Fibroblast of skin of right biceps (primary cell): Measurements from ENCODE around the gene RMND5B.
"Not testable (repeated sequence)": the region's sequence is repeated elsewhere in the genome, so short reads cannot be mapped to it uniquely, and the experiment has no call there.

Source experiments
- DNase-seq: peaks from one replicate; pipeline ENCODE4 v3.0.0-alpha.2; 2013

Gene RMND5B

GRCh38 chr5:178130576-178131445, at the start of gene RMND5B:
Gene RMND5B, plus strand, starts transcription at chr5:178131014. Its CDS starts 7,106 bp downstream, at chr5:178138120.
- DNase-seq = peak; percentile 81

DNA sequence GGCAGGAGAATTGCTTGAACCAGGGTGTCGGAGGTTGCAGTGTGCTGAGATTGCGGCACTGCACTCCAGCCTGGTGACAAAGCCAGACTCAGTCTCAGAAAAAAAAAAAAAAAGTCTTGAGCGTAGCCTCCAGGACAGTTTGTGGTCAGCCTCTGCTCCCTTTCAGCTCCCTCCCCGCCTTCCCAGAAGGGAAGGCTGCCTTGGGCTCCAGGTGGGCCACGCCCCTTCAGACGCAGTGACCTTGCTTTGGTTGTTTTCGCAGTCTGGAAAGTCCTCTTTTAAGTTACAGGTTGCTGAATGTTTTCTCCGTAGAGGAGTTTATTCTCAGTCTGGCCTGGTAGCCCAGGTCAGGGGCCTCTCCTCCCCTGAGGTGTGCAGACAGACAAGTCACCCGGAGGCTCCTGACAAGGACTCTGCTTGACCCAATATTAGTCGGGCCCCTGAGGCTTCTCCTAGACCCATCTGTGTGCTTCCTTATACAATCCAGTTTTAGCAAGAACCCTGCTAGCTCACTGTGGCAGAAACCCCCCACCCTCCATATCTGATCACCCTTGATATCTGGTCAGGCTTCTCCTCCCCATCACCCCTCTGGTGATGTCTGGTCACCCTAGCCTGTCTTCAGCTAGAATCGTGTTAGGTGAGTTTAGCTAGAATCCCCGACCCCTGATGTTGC, 49.1 kb upstream of the RMND5B start:
- DNase-seq = no peak

DNA sequence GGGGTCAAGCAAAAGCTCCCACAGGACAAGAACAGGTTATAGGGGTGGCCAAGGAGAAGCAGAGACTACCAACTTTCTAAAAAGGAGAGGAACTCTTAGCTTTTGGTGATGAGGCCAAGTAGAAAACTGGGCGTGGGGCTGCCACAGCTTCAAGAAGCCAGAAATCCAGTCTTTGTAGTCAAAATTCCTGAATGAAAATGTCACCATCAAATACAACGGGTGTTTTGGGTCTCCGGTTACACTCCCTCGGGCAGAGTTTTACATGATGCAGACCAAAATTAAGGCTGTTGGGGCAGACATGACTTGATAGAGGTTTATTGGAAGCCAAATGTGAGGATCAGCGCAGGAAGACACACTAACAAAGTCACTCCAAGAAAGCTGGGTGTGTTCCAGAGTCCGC, 46.9 kb upstream of the RMND5B start:
- no peak for DNase-seq

GRCh38 chr5:178085316-178085715, 45.5 kb upstream of the RMND5B start:
- no peak for DNase-seq

GRCh38 chr5:178086266-178086665, 44.5 kb upstream of the RMND5B start:
- no peak for DNase-seq

GRCh38 chr5:178087199-178087598, 43.6 kb upstream of the RMND5B start:
- not testable (repeated sequence) for DNase-seq

GRCh38 chr5:178090856-178091255, 40.0 kb upstream of the RMND5B start:
- no peak for DNase-seq

DNA sequence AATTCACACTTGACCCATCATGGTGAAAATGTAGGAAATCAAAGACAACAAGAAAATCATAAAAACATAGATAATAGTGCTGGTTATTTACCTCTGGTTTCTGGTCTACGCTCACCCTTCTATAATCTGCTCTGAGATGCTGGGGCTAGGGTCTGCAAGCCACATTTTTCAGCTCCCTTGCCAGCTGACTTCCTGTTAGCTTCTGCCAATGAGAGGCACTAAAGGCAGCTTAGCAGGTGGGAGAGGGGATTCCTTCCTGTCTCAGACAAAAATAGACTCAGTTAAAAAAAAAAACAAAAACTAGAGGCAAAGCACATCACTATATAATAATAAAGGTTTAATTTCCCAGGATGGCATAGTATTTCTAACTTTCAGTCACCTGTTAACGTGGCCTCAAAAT, 37.7 kb upstream of the RMND5B start:
- DNase-seq = no peak

GRCh38 chr5:178094345-178094744, 36.5 kb upstream of the RMND5B start:
- DNase-seq = no peak

- no peak for DNase-seq
These were observed 32.1 kb upstream of the RMND5B start for GRCh38 chr5:178098685-178099084.

DNA sequence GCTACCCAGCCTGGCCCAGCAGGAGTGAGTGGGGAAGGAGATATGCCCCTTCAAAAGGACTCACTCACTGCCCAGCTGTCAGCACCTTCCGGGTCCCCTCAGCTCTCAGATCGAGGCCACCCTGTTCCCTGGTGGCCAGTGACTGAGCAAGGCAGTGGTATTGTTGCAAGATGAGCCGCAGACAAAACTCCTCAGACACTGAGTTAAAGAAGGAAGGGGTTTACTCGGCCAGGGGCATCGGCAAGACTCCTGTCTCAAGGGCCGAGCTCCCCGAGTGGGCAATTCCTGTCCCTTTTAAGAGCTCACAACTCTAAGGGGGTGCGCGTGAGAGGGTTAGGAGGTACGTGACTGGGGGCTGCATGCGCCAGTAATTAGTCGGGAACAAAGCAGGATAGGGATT, 27.2 kb upstream of the RMND5B start:
- no peak for DNase-seq

DNA sequence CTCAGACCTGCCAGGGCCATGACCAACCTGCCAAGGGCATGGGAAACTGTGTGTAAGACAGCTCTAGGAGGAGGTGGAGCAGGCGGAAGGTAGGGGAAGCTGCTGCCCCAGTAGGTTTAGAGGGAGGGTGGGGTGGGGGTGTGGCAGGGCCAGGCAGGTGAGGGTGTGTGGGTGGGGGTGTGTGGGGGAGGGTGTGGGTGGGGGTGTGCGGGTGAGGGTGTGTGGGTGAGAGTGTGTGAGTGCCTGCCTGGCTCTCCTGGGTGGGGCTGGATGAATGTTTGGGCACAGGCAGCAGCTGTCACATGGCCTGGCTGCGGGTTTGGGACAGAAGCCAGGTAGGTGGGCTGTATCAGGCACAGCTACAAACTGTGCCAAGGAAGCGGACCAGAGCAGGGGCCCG, 26.3 kb upstream of the RMND5B start:
- DNase-seq = no peak

GRCh38 chr5:178106086-178106485, 24.7 kb upstream of the RMND5B start:
- DNase-seq = no peak

DNA sequence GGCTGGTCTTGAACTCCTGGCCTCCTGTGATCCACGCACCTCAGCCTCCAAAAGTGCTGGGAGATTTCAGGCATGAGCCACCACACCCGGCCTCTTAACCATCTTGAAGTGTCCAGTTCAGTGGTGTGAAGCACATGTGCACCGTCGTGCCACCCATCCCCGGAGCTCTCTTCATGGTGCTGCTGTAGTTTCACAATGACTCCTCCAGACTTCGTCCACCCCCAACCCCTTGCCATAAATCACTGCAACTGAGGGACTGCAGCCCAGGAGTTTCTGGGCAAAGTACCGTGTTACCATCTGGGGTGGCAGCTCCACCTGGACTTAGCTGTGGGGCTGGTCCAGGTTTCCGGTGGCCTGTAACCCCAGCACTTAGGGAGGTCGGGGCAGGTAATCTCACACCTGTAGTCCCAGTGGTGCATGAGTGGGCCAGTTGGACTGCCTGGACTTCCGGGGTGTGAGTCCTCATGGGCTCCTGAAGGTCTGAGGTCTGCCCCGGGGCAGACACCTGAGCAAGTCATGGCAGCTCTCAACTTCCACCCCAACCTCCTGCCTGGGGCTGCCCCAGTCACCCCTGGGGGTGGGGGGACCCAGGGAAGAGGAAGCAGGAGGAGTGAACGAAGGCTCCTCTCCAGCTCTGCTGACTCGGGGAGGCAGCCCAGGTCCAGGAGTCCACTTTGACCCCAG, 24.1 kb upstream of the RMND5B start:
- no peak for DNase-seq

DNA sequence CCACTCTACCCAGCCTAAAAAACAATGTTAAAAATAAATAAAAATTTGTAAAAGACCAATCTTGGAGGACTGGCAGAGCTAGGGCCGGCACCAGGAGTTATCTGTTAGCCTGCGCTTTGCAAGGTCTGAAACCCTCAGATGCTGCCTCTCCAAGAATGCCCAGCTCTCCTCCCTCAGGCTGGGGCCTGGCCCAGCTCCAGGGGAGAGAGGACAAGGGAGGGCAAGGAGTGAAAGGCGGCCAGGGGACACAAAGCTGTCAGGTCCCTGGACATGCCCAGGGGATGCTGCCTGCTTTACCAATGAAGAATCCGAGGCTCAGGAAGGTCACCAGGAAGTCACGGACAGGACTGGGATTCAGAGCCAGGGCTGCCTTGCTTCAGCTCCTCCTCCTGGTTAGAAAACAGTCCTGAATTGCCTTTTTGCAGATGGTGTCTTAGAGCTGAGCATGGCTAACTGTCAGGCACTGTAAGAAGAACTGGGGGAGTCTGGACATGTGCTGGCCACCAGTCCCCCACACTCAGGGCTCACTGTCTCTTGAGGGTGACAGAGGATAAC, 23.0 kb upstream of the RMND5B start:
- no peak for DNase-seq

DNA sequence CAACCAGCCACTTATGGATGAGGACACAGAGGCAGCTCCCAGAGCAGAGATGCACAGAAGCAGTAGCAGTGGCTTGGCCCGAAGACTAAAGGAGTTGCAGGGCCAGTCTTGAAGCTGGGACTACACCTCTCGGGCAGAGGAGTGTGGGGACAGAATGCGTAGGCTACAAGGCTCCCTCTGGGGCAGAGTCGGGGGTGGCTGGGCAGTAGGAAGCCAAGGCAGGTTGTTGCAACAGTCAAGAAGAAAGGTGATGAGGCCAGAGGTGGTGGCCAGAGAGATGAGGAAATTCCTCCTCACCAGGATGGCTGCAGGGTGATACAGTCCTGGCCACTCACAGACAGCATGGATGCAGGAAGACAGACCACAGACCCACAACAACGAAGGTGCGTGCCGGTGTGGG, 22.4 kb upstream of the RMND5B start:
- no peak for DNase-seq

DNA sequence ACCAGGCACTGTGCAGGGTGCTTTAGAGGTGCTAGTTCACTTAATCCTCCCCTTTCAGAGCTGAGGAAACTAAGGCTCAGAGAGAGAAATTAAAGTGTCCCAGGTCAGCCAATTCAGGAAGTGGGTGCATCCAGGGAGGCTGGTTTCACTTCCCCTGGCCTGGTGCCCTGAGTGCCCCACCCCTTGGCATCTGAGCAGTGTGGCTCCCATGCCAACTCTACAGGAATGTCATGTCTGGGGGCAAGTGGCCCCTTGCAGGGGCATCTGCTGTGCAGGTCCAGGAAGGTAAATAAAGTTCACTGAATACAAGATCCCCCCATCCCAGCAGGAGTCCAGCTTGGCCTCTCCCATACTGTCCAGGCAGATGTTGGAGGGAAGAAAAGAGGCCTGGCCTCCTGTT, 21.8 kb upstream of the RMND5B start:
- no peak for DNase-seq

DNA sequence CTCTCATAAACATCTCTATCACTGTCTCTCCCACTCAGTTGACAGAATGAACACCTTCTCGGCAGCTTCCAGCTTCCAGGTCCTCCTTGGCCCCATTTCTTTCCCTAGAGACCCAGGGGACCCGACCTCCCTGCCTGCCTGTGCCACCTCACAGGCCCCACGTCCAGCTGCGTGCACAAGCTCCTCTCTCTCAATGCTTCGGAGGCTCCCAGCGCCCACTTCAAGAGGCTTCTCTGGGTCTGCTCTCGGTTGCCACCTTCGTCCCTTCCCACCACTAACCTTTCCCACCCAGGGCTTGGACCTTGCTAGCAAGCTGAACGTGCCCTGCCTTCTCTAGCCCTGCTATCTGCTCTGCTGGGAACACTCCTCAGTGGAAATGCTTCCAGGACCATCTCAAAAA, 20.3 kb upstream of the RMND5B start:
- DNase-seq = no peak

DNA sequence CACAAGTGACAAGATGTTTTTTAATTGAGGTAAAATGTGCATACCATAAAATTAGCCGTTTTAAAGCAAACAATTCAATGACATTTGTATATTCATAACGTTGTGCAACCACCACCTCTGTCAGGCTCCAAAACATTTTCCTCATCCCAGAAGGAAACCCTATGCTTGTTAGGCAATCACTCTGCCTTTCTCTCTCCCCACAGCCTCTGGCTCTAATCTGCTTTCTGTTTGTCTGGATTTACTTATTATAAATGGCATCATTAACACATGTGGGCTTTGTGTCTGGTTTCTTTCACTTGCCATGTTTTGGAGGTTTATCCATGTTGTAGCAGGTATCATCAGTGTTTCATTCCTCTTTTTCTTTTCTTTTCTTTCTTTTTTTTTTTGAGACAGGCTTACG, 18.9 kb upstream of the RMND5B start:
- peak; percentile 6 for DNase-seq

DNA sequence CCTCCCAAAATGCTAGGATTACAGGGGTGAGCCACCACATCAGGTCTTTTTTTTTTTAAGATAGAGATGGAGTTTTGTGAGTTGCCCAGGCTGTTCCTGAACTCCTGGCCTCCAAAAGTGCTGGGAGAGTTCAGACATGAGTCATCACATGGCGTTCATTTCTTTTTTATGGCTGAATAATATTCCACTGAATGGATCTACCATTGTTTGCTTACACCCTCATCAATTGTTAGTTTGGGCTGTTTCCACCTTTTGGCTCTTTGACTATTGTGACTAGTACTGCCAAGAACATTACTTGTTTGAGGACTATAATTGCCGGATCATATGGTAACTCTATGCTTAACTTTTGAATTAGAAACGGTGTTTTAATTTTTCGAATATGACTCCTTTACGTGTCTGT, 18.3 kb upstream of the RMND5B start:
- no peak for DNase-seq

DNA sequence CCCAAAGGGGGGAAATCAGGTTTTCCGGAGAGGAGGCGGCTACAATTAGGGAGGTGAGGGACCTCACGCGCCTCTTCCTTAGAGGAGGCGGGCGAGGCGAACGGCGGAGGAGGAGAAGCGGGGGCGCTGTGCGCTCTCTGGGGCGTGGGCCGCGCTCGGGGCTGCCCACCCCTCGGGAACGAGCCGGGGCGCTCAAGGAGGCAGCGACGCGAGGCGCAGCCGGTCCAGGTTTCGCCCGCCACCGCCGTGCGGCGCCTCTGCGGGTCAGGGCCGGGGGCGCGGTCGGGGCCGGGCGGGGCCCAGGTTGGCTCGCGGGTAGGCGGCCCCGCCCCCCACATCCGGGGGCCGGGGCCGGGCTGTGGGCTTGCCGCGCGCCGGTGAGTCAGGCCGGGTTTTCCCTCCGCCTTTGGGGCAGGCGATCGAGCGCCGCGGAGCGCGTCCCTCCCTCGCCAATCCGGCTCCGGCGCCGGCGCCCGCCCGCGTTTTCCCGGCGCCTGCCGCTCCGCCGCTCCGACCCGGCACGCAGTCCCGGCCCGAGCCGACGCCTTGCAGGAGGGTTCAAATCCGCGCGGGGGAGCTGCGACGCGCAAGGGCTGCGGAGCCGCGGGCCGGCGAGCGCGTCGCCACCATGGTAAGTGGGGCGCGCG, 17.6 kb upstream of the RMND5B start, which contains the start of gene N4BP3:
Gene N4BP3 (plus strand): TSS at position 392 of the 647 bp plus-strand sequence. CDS start 6,052 bp downstream, outside the sequence.
- DNase-seq = peak; percentile 58

- DNase-seq = no peak
These were observed 16.9 kb upstream of the RMND5B start for GRCh38 chr5:178113841-178114324.
